Stimulated activated memory B cell treated with anti-CD40 and anti-IgM and Interleukin-4, amounts not matched to agents 10 μg/mL and 1 μg/mL and 100 μg/mL, for 72 hours (primary cell): ENCODE measurements around the gene CCSAP.
"Not testable (repeated sequence)": the region's sequence is repeated elsewhere in the genome, so short reads cannot be mapped to it uniquely, and the experiment has no call there.

Experiments
- ATAC-seq: fragments of 150-1000 bp; cut with Tn5 transposase; 2 replicates; pipeline ENCODE4 v1.10.0; 2021
- H3K27ac Mint-ChIP-seq: one replicate; pipeline ENCODE4 v1.8.0; 2022; ENCODE audit warnings: mild to moderate bottlenecking, mixed read lengths
- H3K27me3 Mint-ChIP-seq: one replicate; pipeline ENCODE4 v1.8.0; 2022; ENCODE audit warnings: mixed read lengths
- H3K36me3 Mint-ChIP-seq: one replicate; pipeline ENCODE4 v1.8.0; 2022; ENCODE audit warnings: mixed read lengths
- H3K4me1 Mint-ChIP-seq: one replicate; pipeline ENCODE4 v1.8.0; 2022; ENCODE audit warnings: mixed read lengths
- H3K4me3 Mint-ChIP-seq: one replicate; pipeline ENCODE4 v1.8.0; 2022; ENCODE audit warnings: mild to moderate bottlenecking, moderate library complexity, mixed read lengths
- H3K9me3 Mint-ChIP-seq: one replicate; pipeline ENCODE4 v1.8.0; 2022; ENCODE audit warnings: mixed read lengths

CCSAP gene

GRCh38 chr1:229342656-229343569 is at the start of gene CCSAP:
Gene CCSAP (minus strand): TSS chr1:229343047. CDS start chr1:229342465, 582 bp downstream.
- Mint-ChIP-seq H3K27ac (peak within 1 kb of the TSS; percentile 90), H3K27me3 (peaks cover 25% of the 10 kb centered on the region), H3K36me3 (no peaks in the 10 kb centered on the region), H3K9me3 (peaks cover 3% of the 10 kb centered on the region), H3K4me1 (peaks cover 44% of the 10 kb centered on the region), H3K4me3 (peak within 1 kb of the TSS; percentile 89)
- ATAC-seq, result peak; percentile 70

- no peaks in the 10 kb centered on the region for H3K36me3 Mint-ChIP-seq
- H3K9me3 Mint-ChIP-seq, result no peaks in the 10 kb centered on the region
- H3K27ac Mint-ChIP-seq, result no peak overlapping the region
- H3K27me3 Mint-ChIP-seq, result peaks cover 50% of the 10 kb centered on the region
- ATAC-seq, result no peak
- H3K4me1 Mint-ChIP-seq, result no peaks in the 10 kb centered on the region
- H3K4me3 Mint-ChIP-seq, result no peak overlapping the region
These were observed 47.3 kb upstream of the CCSAP start for GRCh38 chr1:229390130-229390529.

- H3K27ac Mint-ChIP-seq, result no peak overlapping the region
- H3K4me1 Mint-ChIP-seq, result no peaks in the 10 kb centered on the region
- H3K9me3 Mint-ChIP-seq, result no peaks in the 10 kb centered on the region
- H3K4me3 Mint-ChIP-seq, result no peak overlapping the region
- H3K27me3 Mint-ChIP-seq, result peaks cover 48% of the 10 kb centered on the region
- ATAC-seq, result no peak
- no peaks in the 10 kb centered on the region for H3K36me3 Mint-ChIP-seq
These were observed 46.2 kb upstream of the CCSAP start for GRCh38 chr1:229388897-229389580.

GRCh38 chr1:229385853-229386456 is 43.1 kb upstream of the CCSAP start:
- ATAC-seq, result peak; percentile 18
- no peaks in the 10 kb centered on the region for H3K4me1 Mint-ChIP-seq
- peaks cover 54% of the 10 kb centered on the region for H3K27me3 Mint-ChIP-seq
- H3K36me3 Mint-ChIP-seq, result no peaks in the 10 kb centered on the region
- H3K27ac Mint-ChIP-seq, result no peak overlapping the region
- H3K4me3 Mint-ChIP-seq, result no peak overlapping the region
- no peaks in the 10 kb centered on the region for H3K9me3 Mint-ChIP-seq

- H3K27me3 Mint-ChIP-seq, result peaks cover 57% of the 10 kb centered on the region
- H3K9me3 Mint-ChIP-seq, result no peaks in the 10 kb centered on the region
- H3K4me3 Mint-ChIP-seq, result no peak overlapping the region
- no peaks in the 10 kb centered on the region for H3K36me3 Mint-ChIP-seq
- no peak overlapping the region for H3K27ac Mint-ChIP-seq
- ATAC-seq, result peak; percentile 45
- no peaks in the 10 kb centered on the region for H3K4me1 Mint-ChIP-seq
These were observed 42.0 kb upstream of the CCSAP start for GRCh38 chr1:229384822-229385221.

GRCh38 chr1:229383961-229384360 is 41.1 kb upstream of the CCSAP start:
- Mint-ChIP-seq H3K9me3 (no peaks in the 10 kb centered on the region), H3K4me1 (no peaks in the 10 kb centered on the region), H3K27ac (no peak overlapping the region), H3K36me3 (no peaks in the 10 kb centered on the region), H3K27me3 (peaks cover 66% of the 10 kb centered on the region), H3K4me3 (no peak overlapping the region)
- no peak for ATAC-seq

GRCh38 chr1:229383188-229383587 is 40.3 kb upstream of the CCSAP start:
- Mint-ChIP-seq H3K27ac (no peak overlapping the region), H3K36me3 (no peaks in the 10 kb centered on the region), H3K9me3 (no peaks in the 10 kb centered on the region)

GRCh38 chr1:229381234-229381633 is 38.4 kb upstream of the CCSAP start:
- ATAC-seq, result no peak
- Mint-ChIP-seq H3K9me3 (no peaks in the 10 kb centered on the region), H3K27me3 (peaks cover 70% of the 10 kb centered on the region), H3K27ac (no peak overlapping the region), H3K4me3 (no peak overlapping the region), H3K4me1 (no peaks in the 10 kb centered on the region), H3K36me3 (no peaks in the 10 kb centered on the region)

More at GRCh38 chr1:229383188-229383587, 40.3 kb upstream of the CCSAP start:
- Mint-ChIP-seq H3K27me3 (peaks cover 70% of the 10 kb centered on the region), H3K4me3 (no peak overlapping the region), H3K4me1 (no peaks in the 10 kb centered on the region)
- no peak for ATAC-seq

- Mint-ChIP-seq H3K4me1 (no peaks in the 10 kb centered on the region), H3K27ac (no peak overlapping the region), H3K9me3 (no peaks in the 10 kb centered on the region), H3K4me3 (no peak overlapping the region), H3K36me3 (no peaks in the 10 kb centered on the region), H3K27me3 (peaks cover 70% of the 10 kb centered on the region)
- ATAC-seq, result no peak
These were observed 37.8 kb upstream of the CCSAP start for GRCh38 chr1:229380536-229381160.

GRCh38 chr1:229379846-229380245 is 37.0 kb upstream of the CCSAP start:
- H3K4me3 Mint-ChIP-seq, result no peak overlapping the region
- no peaks in the 10 kb centered on the region for H3K9me3 Mint-ChIP-seq
- H3K27me3 Mint-ChIP-seq, result peaks cover 67% of the 10 kb centered on the region
- H3K4me1 Mint-ChIP-seq, result no peaks in the 10 kb centered on the region
- H3K27ac Mint-ChIP-seq, result no peak overlapping the region
- H3K36me3 Mint-ChIP-seq, result no peaks in the 10 kb centered on the region
- ATAC-seq, result peak; percentile 20

GRCh38 chr1:229378586-229379367 is 35.9 kb upstream of the CCSAP start:
- Mint-ChIP-seq H3K4me1 (no peaks in the 10 kb centered on the region), H3K27ac (no peak overlapping the region), H3K9me3 (no peaks in the 10 kb centered on the region), H3K4me3 (no peak overlapping the region), H3K36me3 (no peaks in the 10 kb centered on the region), H3K27me3 (peaks cover 57% of the 10 kb centered on the region)
- ATAC-seq, result no peak

GRCh38 chr1:229378035-229378434 is 35.2 kb upstream of the CCSAP start:
- H3K9me3 Mint-ChIP-seq, ATAC-seq, H3K4me1 Mint-ChIP-seq, H3K27ac Mint-ChIP-seq, H3K36me3 Mint-ChIP-seq, H3K4me3 Mint-ChIP-seq: not testable (repeated sequence)
- H3K27me3 Mint-ChIP-seq, result peaks cover 56% of the 10 kb centered on the region

- Mint-ChIP-seq H3K27ac (no peak overlapping the region), H3K4me1 (no peaks in the 10 kb centered on the region), H3K4me3 (no peak overlapping the region), H3K36me3 (no peaks in the 10 kb centered on the region), H3K27me3 (peaks cover 56% of the 10 kb centered on the region), H3K9me3 (no peaks in the 10 kb centered on the region)
- no peak for ATAC-seq
These were observed 34.6 kb upstream of the CCSAP start for GRCh38 chr1:229377429-229377828.

GRCh38 chr1:229376521-229376920 is 33.7 kb upstream of the CCSAP start:
- no peaks in the 10 kb centered on the region for H3K36me3 Mint-ChIP-seq
- H3K27me3 Mint-ChIP-seq, result peaks cover 56% of the 10 kb centered on the region
- no peak overlapping the region for H3K4me3 Mint-ChIP-seq
- no peak overlapping the region for H3K27ac Mint-ChIP-seq
- H3K4me1 Mint-ChIP-seq, result no peaks in the 10 kb centered on the region
- H3K9me3 Mint-ChIP-seq, result no peaks in the 10 kb centered on the region
- no peak for ATAC-seq
